Measurements from ENCODE around the gene PHF19.

PHF19 gene

DNA sequence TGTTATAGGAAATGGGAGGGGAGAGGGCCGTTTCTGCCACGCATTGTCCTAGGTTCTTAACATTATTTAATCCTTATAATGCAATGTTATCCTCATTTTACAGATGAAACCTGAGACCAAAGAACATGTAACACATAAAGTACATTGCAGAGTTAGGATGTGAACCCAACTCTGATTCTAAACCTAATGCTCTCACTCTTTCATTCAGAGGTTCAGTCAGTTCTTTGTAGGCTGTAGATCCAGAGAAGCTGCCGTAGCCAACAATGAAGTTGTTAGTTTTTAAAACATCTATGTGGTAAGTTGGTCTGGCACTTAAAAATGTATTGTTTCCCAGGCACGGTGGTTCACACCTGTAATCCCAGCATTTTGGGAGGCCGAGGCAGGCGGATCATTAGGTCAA lies 23.8 kb downstream of the PHF19 start:
- DNase-seq (ENCODE audit: low read depth in 2 of 2), result no peak

DNA sequence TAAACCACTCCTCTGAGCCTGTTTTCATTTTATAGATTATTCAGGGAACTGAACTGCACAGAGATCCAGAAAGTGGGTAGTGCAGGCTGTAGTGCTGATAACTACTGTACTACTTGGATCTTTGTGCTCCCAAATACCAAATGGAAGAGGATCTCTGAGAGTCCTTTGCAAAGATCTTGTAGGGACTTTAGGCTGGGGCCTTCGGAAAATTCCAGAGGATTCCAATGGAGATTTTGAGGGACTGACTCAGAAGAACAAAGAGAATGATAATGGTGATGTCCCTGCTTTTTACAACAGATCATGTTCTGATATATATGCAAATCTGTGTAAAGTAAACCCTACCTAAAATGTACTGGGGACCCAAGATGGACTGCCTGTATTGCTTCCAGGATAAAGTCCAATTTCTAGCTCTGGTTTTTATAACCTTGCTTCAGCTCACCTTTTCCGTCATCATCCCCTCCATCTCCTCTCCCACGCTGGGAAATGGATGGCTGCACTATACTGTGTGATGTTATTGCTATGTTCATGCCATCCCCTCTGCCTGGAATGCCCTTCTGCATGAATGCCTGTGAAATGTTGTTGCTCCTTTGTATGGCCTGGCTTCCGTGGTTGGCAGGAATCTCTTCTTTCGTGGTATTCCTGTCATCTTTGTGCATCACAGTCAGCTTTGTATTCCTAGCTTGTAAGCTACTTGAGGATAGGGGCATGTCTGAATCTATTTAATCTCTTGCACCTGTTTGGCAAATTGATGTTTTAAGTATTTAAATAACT lies 24.6 kb downstream of the PHF19 start:
- no peak for DNase-seq (ENCODE audit: low read depth in 2 of 2)

DNA sequence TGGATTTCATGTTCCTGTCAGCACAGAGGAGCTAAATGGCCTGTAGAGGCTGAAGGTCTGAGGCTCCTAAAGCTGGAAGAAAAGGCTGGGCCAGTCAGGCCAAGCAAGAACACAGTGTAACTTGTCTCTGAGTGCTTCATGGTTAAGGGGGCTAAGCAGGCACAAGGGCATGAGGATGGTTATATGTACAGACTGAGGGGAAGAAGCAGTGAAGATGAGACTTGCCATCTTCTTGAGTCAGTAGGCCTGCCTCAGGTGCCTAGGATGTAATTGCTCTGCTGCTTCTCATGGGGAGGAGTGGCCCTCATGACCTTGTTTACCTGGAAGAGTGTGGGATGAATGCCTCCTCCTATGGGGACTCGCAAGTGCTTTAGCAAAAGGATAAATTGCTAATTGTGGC lies 25.5 kb downstream of the PHF19 start:
- no peak for DNase-seq (ENCODE audit: low read depth in 2 of 2)

DNA sequence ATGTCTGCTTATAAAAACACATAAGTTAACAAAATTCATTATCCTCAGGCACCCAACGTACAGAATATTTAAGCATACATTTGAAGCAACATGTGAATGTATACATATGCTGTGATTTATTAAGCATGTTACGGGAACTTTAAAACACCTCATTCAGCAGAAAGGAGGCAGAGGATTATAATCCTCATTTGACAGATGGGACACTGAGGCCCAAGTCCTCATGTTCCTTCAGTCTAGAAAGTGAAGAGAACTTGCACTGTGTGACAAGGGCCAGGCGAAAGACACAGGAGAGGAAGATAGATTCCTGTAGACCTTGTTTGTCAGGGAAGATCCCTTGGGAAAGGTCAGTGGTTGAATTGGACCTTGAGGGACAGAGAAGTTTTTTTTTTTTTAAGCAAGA lies 26.7 kb downstream of the PHF19 start:
- no peak for DNase-seq (ENCODE audit: low read depth in 2 of 2)

DNA sequence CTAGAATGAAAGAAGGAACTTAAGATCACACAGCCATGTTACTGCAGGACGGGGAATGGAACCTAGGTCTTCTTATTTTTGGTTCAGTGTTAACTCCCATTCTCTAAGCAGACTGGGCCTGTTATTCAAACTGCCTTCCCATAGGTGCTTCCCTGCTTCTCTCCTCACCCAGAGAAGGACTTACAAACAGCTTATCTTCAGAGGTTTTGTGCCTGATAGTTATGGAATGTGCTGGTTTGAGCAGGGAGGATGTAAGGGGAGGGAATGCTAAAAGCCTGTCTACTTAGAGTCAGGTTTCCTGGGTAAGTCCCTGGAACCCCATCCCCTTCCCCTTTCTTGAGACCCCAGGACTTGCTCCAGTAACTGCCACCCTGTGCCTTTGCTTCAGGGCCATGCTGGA lies 30.1 kb downstream of the PHF19 start:
- DNase-seq (ENCODE audit: low read depth in 2 of 2), result no peak

DNA sequence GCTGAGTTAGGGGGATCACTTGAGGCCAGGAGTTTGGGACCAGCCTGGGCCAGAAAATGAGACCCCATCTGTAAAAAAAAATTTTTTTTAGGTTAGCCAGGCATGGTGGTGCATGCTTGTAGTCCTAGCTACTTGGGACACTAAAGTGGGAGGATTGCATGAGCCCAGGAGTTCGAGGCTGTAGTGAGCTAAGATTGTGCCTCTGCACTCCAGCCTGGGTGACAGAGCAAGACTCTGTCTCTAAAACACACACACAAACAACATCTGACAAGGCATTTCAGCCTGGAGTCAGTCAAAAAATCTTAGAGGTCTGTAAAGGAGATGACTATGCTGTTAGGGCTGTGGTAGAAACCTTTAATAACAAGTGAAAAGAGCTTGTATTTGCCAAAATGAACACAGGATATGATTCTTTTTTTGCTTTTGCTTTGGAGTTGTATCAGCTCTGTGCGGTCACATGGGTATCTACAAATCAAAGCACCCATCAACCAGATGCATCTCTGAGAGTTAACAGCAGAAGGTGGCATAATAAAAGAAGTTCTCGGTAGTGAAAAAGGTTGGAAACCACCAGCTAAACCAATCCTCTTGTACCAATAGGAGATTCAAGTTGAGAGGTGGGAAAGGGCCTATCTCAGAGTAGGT lies 30.6 kb downstream of the PHF19 start:
- DNase-seq (ENCODE audit: low read depth in 2 of 2), result no peak

DNA sequence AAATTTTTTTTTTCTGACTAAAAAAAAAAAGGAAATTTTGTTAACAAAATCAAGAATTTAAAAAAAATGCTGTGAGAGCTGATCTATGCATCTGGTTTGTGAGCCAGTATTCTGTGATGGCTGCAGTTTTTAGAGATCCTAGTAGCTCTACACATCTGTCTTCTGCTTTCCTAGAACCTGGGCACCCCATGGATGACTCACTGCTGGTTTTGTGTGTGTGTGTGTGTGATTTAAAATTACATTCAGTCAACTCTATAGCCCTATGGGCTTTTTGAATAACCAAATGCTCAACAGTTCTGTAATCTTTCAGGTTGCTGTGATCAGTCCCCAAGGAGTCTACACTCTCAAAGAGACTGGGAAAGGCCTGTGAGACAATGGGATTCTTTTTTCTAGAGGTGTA lies 31.7 kb downstream of the PHF19 start:
- DNase-seq (ENCODE audit: low read depth in 2 of 2), result peak; percentile 22 to 43

DNA sequence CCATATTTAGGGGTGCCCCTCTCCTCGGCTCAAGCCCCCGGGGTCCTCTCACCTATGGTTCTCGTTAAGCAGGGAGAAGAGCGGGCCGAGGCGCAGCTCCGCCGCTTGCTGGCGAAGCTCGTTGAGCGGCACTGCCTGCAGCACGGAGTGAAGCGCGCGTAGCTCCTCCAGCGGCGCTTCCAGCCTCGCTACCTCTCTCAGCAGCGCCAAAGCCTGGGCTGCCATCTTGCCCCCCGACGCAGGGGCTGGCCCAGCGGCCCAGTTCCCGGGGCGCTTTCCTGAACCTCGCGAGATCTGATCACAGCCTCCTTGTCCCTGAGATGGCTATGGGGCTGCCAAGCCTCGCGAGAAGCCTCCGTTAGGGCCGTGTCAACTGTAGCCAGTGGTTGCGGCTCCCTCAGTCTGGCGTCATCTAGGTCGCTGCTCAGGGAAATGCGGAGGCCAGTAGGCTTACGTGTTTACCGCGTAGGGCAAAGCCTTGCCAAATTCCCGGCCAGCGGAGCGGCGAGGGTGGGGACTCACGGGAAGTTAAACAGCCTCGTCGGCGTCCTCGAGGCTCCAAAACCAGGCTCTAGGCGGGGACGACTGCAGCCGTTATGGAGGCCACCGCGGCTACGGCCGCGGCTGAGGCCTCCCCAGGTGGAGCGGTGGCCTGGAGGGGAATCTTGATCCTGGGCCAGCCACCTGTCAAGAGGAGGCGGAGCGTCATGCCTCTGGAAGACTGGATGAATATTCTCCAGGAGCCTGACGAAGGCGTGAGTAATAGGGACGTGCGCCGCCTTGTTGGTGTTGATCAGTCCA lies 34.1 kb downstream of the PHF19 start, which contains the start of gene PSMD5:
Gene PSMD5 (minus strand): TSS at position 238 of the 801 bp plus-strand sequence. CDS start 13 bp downstream, at position 225.
- peak; percentile 94 to 95 for DNase-seq (ENCODE audit: low read depth in 2 of 2)

DNA sequence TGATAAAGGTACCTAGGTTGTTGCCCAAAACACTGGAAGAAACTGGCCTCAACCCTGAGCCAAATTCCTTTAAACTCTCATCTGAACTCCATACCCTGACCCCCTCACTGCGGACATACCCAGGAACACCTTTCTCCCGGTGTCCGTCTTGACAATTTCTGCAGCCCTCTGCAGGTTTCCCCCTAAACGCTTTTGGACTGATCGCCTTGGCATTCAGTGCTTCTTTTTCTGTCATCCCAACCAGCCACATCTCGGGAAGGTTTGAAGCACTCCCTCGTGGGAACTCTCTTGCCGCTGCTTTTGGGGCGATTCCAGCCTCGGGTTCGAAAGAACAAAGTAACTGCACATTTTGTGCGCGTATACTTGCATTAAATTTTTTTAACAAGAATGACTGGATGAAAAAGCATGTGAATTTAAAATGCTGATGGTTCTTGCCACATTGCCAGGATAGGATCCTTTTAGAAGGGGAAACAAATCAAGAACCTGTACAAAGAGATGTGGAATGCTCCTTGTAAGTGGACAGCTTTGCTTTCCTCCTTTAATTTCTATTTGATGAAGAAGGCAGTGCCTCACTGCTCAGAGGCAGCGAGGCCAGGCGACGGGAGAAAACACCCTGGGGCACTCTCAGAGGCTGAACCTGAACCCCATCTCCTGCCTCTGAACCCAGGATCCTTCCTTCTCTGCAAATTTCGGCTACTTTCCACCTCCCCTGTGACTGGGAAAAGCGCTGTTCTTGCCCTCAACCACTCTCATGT lies 34.9 kb downstream of the PHF19 start:
- DNase-seq (ENCODE audit: low read depth in 2 of 2), result no peak

DNA sequence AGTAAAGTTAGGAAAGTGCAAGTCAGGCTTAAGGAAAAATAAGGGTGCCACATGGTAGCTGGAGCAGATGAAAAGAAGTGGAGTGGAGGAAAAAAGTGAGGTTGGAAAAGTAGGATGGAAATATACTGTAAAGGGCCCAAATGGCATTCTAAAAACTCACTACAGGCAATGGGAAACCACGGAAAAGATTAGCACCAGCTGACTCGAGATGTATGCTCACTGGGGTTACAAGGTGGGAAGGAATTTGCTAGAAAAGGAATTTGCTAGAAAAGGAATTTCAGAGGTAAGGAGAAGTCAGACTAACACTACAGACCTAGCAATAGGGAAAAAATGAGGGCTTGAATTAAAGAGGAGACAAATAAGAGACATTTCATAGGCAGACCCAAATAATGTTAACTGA lies 37.8 kb downstream of the PHF19 start:
- no peak for DNase-seq (ENCODE audit: low read depth in 2 of 2)

DNA sequence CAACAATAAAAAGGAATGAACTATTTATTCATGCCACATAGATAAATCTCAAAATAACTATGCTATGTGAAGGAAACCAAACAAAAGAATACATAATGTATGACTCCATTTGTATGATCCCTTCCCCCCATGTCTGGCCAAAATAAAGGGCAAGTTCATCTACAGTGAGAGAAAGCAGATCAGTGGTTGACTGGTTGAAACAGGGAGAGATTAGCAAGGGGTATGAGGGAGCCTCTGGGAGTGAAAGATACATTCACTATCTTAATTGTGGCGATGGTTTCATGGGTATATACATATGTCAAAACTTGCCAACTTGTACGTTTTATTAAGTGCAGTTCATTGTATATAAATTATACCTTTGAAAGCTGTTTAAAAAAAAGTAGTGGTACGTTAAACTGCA lies 39.1 kb downstream of the PHF19 start:
- no peak for DNase-seq (ENCODE audit: low read depth in 2 of 2)

DNA sequence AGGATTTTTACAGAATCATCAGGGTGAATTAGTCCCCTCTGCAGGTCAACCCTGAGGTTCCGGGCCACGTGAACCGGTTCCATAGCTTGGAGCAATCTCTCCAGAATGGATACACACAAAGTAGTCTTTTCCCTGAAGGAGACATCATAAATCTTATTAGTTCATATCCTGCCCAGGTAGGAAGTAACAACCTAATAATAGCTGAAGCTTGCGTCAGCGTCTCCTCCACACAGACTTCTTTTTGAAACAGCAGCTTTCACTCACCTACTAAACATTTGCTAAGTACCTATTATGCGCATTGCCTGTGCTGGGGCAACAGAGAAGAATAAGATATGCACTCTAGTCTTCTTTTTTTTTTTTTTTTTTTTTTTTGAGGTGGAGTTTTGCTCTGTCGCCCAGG lies 43.7 kb downstream of the PHF19 start:
- no peak for DNase-seq (ENCODE audit: low read depth in 2 of 2)

DNA sequence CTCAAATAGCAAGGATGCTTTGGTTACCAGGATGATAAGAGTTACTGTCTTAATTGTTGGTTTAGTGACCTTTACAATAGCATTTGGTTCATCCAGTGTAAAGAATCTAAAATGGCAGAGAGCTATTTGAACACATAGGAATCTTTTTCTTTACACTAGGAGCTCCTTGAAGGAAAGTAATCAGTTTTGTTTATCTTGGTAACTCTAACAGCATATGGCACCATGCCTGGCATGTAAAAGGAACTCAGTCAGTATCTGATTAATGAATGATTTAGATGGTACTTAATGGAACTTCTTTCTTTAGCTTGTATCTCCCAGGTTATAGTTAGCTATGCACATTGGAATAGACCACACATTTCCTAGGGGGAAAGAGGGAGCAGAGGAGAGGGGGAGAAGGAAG lies 44.2 kb downstream of the PHF19 start:
- no peak for DNase-seq (ENCODE audit: low read depth in 2 of 2)

DNA sequence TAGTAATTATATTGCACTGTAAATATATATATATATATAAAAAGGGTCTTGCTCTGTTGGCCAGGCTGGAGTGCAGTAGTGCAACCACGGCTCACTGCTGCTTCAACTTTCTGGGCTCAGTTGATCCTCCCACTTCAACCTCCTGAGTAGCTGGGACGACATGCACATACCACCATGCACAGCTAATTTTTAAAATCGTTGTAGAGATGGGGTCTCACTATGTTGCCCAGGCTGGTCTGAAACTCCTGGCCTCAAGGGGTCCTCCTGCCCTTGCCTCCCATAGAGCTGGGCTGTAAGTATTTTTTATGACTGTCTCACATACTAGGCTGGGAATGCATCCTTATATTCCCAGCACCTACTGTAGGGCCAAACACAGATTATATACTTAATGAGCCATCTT lies 46.1 kb downstream of the PHF19 start:
- DNase-seq (ENCODE audit: low read depth in 2 of 2), result no peak

DNA sequence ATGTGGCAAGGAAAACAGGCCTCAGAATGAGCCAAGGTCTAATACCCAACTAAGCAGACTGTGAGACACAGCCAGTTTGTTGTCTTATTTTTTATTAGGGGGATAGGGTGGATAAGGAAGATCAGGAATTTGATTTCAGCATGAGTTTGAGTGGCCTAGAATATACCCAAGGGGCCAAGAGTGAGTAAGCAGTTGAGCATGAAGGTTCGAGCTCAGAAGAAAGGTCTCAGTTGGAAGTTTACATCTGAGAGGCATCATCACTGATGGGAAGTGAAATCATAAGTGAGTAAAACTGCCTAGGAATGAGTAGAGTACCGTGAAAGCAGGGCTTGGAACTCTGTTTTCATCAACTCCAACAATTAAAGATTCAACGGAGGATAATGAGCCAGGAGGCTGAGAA lies 46.8 kb downstream of the PHF19 start:
- DNase-seq (ENCODE audit: low read depth in 2 of 2), result no peak

DNA sequence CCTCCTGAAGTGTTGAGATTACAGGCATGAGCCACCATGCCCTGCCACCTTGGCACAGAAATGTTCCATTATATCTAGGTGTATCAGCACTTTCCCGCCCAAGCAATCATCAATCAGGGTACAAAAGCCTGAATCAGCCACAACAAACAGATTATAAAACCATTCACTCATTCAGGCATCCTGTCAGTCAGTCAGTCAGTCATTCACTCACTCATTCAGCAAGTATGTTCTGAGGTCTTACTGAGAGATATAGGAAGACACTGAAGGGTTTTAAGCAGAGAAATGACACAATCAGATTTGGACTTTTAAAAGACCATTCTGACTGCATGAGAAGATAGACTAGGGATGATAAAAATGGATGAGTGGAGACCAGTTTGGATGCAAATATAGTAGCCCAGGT lies 47.3 kb downstream of the PHF19 start:
- DNase-seq (ENCODE audit: low read depth in 2 of 2), result no peak

DNA sequence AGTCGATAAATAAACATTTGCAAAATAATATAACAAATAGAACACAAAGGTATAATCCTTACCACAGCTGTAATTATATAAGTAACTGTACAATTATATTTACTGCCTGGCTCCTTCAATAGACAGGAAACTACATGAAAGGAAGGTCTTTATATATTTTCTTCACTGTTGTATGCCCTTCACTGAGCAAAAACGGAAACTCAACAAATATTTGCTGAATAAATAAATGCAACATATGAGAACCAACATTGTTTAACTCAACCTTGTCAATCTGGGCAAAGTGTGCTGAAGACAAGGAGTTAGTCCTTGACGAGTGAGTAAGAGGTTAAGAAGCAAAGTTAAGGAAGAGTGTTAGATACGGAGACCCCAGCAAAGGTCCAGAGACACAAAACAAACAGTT lies 56.9 kb downstream of the PHF19 start:
- DNase-seq (ENCODE audit: low read depth in 2 of 2), result no peak

DNA sequence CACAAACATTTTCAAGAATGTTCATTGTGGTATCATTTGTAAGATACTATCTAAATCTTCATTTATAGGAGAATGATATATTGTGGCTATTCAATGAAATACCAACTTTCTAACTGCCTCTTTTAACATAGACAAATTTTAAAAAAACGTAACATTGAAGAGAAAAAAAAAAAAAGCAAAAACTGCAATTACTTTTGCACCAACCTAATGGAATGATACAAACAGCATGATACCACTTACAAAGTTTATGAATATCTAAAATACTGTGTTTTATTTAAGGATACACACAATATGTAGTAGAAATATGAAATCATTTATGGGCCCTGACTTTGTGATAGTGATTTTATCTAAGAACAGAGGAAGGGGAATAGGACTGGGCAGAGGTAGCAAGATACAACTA lies 58.4 kb downstream of the PHF19 start:
- DNase-seq (ENCODE audit: low read depth in 2 of 2), result no peak

DNA sequence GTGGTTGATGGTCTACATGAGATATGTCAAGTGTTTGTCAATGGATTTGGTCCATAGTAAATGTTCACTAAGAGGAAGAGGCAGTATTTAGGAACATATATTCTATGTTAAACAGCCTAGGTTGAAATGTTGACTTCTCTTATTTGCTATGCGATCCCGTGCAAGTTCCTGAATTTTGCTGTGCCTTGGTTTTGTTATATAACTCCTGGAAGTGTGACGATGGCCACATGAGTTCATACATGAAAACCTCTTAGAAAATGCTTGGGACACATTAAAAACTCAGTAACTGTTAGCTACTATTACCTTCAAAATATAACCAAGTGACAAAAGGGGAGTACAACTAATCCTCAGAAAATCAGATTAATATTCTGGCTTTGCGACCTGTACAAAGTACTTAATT lies 61.9 kb downstream of the PHF19 start:
- DNase-seq (ENCODE audit: low read depth in 2 of 2), result no peak

DNA sequence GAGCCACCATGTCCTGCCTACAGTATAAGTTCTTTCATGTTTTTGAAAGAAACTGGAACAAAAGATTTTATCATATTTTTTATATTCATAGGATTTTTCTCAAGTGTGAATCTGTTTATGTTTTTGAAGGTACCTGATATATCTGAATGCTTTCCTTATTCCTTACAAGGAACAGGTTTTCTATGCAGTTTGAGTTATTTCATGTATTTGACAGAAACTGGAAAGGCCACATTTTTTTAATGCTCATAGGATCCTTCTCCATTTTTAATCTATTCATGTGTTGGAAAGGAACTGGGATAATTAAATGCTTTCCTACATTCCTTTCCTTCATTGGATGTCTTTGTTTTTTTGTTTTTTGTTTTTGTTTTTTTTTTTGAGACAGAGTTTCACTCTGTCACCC lies 68.1 kb downstream of the PHF19 start:
- no peak for DNase-seq (ENCODE audit: low read depth in 2 of 2)

DNA sequence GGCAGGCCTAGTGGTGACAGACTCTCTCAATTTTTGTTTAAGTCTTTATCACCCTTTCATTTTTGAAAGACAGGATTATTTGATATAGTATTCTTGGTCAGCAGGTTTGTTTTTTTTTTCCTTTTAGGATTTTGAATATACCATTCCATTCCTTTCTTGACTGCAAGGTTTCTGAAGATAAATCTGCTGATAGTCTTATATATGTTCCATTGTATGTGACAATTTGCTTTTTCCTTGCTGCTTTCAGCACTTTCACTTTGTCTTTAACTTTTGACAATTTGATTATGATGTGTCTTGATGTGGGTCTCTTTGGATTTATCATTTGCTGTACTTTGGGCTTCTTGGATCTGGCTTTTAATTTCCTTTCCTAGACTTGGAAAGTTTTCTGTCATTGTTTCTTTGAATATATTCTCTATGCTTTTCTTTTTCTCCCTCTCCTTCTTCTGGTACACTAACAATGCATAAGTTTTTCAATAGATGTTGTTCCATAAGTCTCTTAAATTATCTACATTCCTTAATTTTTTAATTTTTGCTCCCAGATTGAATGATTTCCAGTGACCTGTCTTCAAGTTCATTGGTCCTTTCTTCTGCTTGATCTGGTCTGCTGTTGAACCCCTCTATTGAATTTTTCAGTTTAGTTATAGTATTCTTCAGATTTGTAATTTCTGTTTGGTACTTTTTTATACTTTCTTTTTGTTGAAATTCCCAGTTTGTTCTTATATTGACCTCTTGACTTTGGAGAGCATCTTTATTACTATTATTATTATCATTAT lies 69.2 kb downstream of the PHF19 start:
- no peak for DNase-seq (ENCODE audit: low read depth in 2 of 2)
